Natural killer cell (primary cell): ENCODE measurements around the gene BHLHE41. TPM values are rescaled to one million over a fixed set of nuclear protein-coding genes. Genes with fewer than 3 reads are reported as not detected.

ENCODE experiments used
- ATAC-seq, 3 donors: fragments of 150-1000 bp in 2 of 3; fragments of 200-7000 bp in 1 of 3; cut with Tn5 transposase; 1 replicate in 1 of 3; 2 replicates in 2 of 3; pipeline ENCODE4 v1.10.0; 2021; ENCODE audit warnings: mild to moderate bottlenecking in 2 of 3, moderate library complexity in 2 of 3
- DNase-seq, 2 donors: peaks; one replicate each; pipeline versions ENCODE4 v3.0.0 to v3.0.0-alpha.2; 2013 to 2021; ENCODE audit warnings: mixed read lengths in 1 of 2
- H3K27ac ChIP-seq: one replicate; pipeline ENCODE4 v1.5.1; 2013; ENCODE audit warnings: mild to moderate bottlenecking, low read length
- H3K27me3 ChIP-seq: one replicate; pipeline ENCODE4 v1.6.1; 2013; ENCODE audit warnings: low read length; ENCODE audit not compliant: control insufficient read depth, insufficient read depth
- H3K36me3 ChIP-seq: one replicate; pipeline ENCODE4 v1.6.1; 2013; ENCODE audit warnings: low read length; ENCODE audit not compliant: control insufficient read depth, insufficient read depth
- H3K4me1 ChIP-seq: one replicate; pipeline ENCODE4 v1.6.1; 2013; ENCODE audit warnings: low read length; ENCODE audit not compliant: control insufficient read depth, insufficient read depth
- H3K4me3 ChIP-seq: one replicate; pipeline ENCODE4 v1.5.1; 2013; ENCODE audit warnings: low read length
- H3K9me3 ChIP-seq: one replicate; pipeline ENCODE4 v1.6.1; 2013; ENCODE audit warnings: low read length; ENCODE audit not compliant: control insufficient read depth, insufficient read depth
- H3K27ac Mint-ChIP-seq, 2 donors: one replicate each; pipeline ENCODE4 v1.8.0; 2022; ENCODE audit warnings: mild to moderate bottlenecking in 2 of 2, mixed read lengths in 2 of 2, moderate library complexity in 1 of 2
- H3K27me3 Mint-ChIP-seq, 2 donors: one replicate each; pipeline ENCODE4 v1.8.0; 2022; ENCODE audit warnings: low read depth in 2 of 2, mixed read lengths in 2 of 2
- H3K36me3 Mint-ChIP-seq: one replicate; pipeline ENCODE4 v1.8.0; 2022; ENCODE audit warnings: mixed read lengths
- H3K4me1 Mint-ChIP-seq, 2 donors: one replicate each; pipeline ENCODE4 v1.8.0; 2022; ENCODE audit warnings: mixed read lengths in 2 of 2
- H3K4me3 Mint-ChIP-seq: one replicate; pipeline ENCODE4 v1.8.0; 2022; ENCODE audit warnings: mild to moderate bottlenecking, moderate library complexity, mixed read lengths
- H3K9me3 Mint-ChIP-seq, 2 donors: one replicate each; pipeline ENCODE4 v1.8.0; 2022; ENCODE audit warnings: mixed read lengths in 2 of 2
- WGBS: methylation state at CpG from one replicate; pipeline ENCODE4 v1.1.7; 2013; ENCODE audit warnings: missing lambda C conversion rate; ENCODE audit not compliant: insufficient coverage; 5-methylcytosine and 5-hydroxymethylcytosine counted together
- intact Hi-C: fragments of 100-400 bp; cut with micrococcal nuclease; formaldehyde crosslinking; loops from one replicate; pipeline ENCODE4 v1.14.2; 2022
- total RNA-seq, 4 donors: library from RNA; stranded (reverse); fragments of 120-200 nt in 1 of 4; gene quantifications; one replicate each; pipeline versions ENCODE4 v1.2.3 to v1.2.4, GENCODE V29; 2013 to 2022
- TF ChIP-seq, protein P1 (sequence below): fragments of 200-600 bp; IDR thresholded peaks from one replicate; pipeline ENCODE4 v1.8.0; 2022; ENCODE audit warnings: antibody characterized with exemption

BHLHE41 gene
- total RNA-seq, 3 donors from 2014 or later (not counting 1 experiment from before 2014, with no cell fraction given), result 0.09 to 3.7 TPM; not detected in 1

DNA sequence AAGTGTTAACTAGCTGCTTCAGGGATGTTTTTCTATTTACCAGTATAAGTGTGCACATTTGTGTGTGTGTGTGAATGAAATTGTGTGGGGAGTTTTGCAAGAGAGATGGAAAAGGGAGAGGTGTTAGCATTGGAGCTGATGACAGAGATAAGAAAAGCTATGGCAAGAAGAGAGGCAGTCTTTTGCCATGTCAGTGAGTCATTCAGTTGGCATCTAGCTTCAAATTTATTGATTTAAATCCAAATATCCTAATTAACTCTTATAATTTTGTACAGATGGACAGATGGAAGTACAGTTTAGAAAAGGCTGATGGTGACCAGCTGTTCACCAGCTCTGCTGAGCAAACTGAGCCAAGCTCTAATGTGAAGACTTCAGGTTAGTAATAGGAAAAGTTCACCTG lies 3.3 kb upstream of the BHLHE41 start:
- Histone ChIP-seq H3K36me3 (no peaks in the 10 kb centered on the region), H3K27ac (no peak overlapping the region), H3K4me1 (peaks cover 24% of the 10 kb centered on the region), H3K27me3 (peaks cover 34% of the 10 kb centered on the region), H3K4me3 (no peak overlapping the region), H3K9me3 (no peaks in the 10 kb centered on the region)
- no peak for DNase-seq
- H3K4me3 Mint-ChIP-seq, result no peak overlapping the region
- no peaks in the 10 kb centered on the region for H3K9me3 Mint-ChIP-seq
- peaks cover 14 to 23% of the 10 kb centered on the region in 2 donors for H3K4me1 Mint-ChIP-seq
- peaks cover 53 to 80% of the 10 kb centered on the region in 2 donors for H3K27me3 Mint-ChIP-seq
- intact Hi-C loops, result no loop called here
- no peaks in the 10 kb centered on the region for H3K36me3 Mint-ChIP-seq
- no peak overlapping the region for H3K27ac Mint-ChIP-seq
- ATAC-seq, result no peak
- TF ChIP-seq, protein P1, sequence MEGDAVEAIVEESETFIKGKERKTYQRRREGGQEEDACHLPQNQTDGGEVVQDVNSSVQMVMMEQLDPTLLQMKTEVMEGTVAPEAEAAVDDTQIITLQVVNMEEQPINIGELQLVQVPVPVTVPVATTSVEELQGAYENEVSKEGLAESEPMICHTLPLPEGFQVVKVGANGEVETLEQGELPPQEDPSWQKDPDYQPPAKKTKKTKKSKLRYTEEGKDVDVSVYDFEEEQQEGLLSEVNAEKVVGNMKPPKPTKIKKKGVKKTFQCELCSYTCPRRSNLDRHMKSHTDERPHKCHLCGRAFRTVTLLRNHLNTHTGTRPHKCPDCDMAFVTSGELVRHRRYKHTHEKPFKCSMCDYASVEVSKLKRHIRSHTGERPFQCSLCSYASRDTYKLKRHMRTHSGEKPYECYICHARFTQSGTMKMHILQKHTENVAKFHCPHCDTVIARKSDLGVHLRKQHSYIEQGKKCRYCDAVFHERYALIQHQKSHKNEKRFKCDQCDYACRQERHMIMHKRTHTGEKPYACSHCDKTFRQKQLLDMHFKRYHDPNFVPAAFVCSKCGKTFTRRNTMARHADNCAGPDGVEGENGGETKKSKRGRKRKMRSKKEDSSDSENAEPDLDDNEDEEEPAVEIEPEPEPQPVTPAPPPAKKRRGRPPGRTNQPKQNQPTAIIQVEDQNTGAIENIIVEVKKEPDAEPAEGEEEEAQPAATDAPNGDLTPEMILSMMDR, result no peak

- WGBS, result 85% methylated on average over 2 of the region's 2 CpGs
These were observed 2.6 kb upstream of the BHLHE41 start for GRCh38 chr12:26127404-26127803.

DNA sequence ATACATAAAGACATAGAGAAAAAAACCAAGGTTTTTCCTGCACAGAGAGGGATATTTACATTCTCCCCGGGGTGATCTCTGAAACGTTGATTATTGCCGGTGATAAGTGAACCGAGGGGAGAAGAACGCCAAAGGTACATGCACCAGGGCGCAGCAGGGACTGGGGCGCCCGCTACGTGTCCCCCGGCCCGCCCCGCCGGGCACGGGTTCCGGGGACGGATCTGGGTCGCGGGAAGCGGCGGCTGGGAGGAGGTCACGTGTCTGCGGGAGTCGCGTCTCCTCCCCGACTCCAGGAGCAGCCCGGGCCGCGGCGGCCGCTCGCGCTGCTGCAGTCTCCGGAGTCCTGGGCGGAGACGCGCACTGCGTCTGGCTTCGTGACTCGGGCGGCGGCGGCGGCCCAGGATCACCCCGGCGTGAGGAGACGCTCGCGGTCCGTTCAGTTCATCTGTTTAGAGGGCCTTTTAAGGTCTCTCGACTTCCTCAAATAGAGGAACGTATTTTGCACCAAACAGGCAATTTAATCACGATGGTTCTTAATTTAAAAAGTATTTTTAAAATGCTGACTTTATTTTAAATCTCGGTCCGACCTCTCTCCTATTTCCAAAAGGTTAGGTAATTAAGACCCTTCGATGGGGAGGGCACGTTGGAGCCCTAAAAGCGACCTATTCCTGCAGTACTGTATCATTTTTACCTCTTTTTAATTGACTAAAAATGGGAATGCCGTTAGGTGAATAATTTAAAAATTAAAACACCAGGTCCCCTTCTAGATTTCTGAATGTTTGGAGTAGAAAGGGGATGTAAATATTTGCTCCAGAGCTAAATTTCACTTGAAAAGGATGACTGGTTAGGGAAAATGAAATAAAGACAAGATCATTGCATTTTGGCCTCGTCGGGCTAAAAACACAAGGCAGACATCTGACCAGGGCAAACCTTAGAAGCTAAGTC lies 1.8 kb upstream of the BHLHE41 start:
- H3K9me3 Mint-ChIP-seq, result no peaks in the 10 kb centered on the region
- WGBS, result 3% methylated on average over 56 of the region's 60 CpGs
- Histone ChIP-seq H3K27ac (no peak overlapping the region), H3K4me3 (peak overlapping the region; percentile 38), H3K4me1 (peaks cover 32% of the 10 kb centered on the region), H3K36me3 (no peaks in the 10 kb centered on the region), H3K27me3 (peaks cover 42% of the 10 kb centered on the region), H3K9me3 (no peaks in the 10 kb centered on the region)
- peak overlapping the region; percentile 58 for H3K4me3 Mint-ChIP-seq
- H3K36me3 Mint-ChIP-seq, result no peaks in the 10 kb centered on the region
- peaks cover 53 to 71% of the 10 kb centered on the region in 2 donors for H3K27me3 Mint-ChIP-seq
- DNase-seq, result peak in 1 of 2 donors; percentile 34
- H3K4me1 Mint-ChIP-seq, result peaks cover 18 to 31% of the 10 kb centered on the region in 2 donors
- no peak for ATAC-seq
- intact Hi-C loops, result no loop called here
- H3K27ac Mint-ChIP-seq, result no peak overlapping the region
- TF ChIP-seq, protein P1, result no peak

More at GRCh38 chr12:26127404-26127803, 2.6 kb upstream of the BHLHE41 start:
- no peaks in the 10 kb centered on the region for H3K36me3 ChIP-seq
- no peak overlapping the region for H3K27ac Mint-ChIP-seq
- no peak overlapping the region for H3K4me3 ChIP-seq
- peaks cover 18 to 27% of the 10 kb centered on the region in 2 donors for H3K4me1 Mint-ChIP-seq
- peak overlapping the region; percentile 3 for H3K4me3 Mint-ChIP-seq
- H3K9me3 ChIP-seq, result no peaks in the 10 kb centered on the region
- no peaks in the 10 kb centered on the region for H3K36me3 Mint-ChIP-seq
- H3K9me3 Mint-ChIP-seq, result no peaks in the 10 kb centered on the region
- no peak overlapping the region for H3K27ac ChIP-seq
- peaks cover 29% of the 10 kb centered on the region for H3K4me1 ChIP-seq
- DNase-seq (no peak), ATAC-seq (no peak)
- H3K27me3 ChIP-seq, result peaks cover 39% of the 10 kb centered on the region
- TF ChIP-seq, protein P1, result no peak
- intact Hi-C loops, result no loop called here
- H3K27me3 Mint-ChIP-seq, result peaks cover 50 to 77% of the 10 kb centered on the region in 2 donors
